Gastroesophageal sphincter (tissue), 4 donors: ENCODE results near the gene ZNF197. TPM values are rescaled to one million over a fixed set of nuclear protein-coding genes. Genes with fewer than 3 reads are reported as not detected.

Experiments used
- total RNA-seq, 4 donors: library from RNA; depleted of rRNA; stranded (reverse); fragments of >200 nt; gene quantifications; one replicate each; pipeline ENCODE4 v1.1.0, GENCODE V29; 2016

The ZNF197 gene
- total RNA-seq, 4 donors from 2014 or later = 17.5 to 37.8 (median 22.9) TPM

Other genes starting within 250 kb of the ZNF197 start
- gene ZNF445, start 147.4 kb upstream of the ZNF197 start, total RNA-seq = 10 to 100 TPM in 3 of 4 donors, 1 to 10 TPM in 1; 8.9 to 15.2 (median 12.6) TPM
- 1 to 10 TPM; 3.5 to 6.1 (median 5.0) TPM for gene ZKSCAN7, start 69.8 kb upstream of the ZNF197 start, total RNA-seq
- 1 to 10 TPM in 3 of 4 donors, under 1 TPM in 1; 0.82 to 5.0 (median 3.5) TPM for gene ZNF660, start 40.1 kb upstream of the ZNF197 start, total RNA-seq
- 10 to 100 TPM in 3 of 4 donors, 1 to 10 TPM in 1; 9.1 to 27.6 (median 13.1) TPM for gene ZNF35, start 23.7 kb downstream of the ZNF197 start, total RNA-seq
- 1 to 10 TPM; 5.0 to 10.0 (median 5.5) TPM for gene ZNF502, start 87.6 kb downstream of the ZNF197 start, total RNA-seq
- gene ZNF501, start 104.6 kb downstream of the ZNF197 start, total RNA-seq = 10 to 100 TPM in 1 of 4 donors, 1 to 10 TPM in 3; 7.0 to 16.3 (median 9.0) TPM
- 10 to 100 TPM; 27.7 to 41.5 (median 36.5) TPM for gene KIAA1143, start 136.6 kb downstream of the ZNF197 start, total RNA-seq
- 1 to 10 TPM in 1 of 4 donors, under 1 TPM in 3; 0.13 to 2.4 (median 0.51) TPM for gene KIF15, start 136.8 kb downstream of the ZNF197 start, total RNA-seq
- gene TMEM42, start 236.9 kb downstream of the ZNF197 start, total RNA-seq = 10 to 100 TPM in 2 of 4 donors, 1 to 10 TPM in 2; 7.0 to 14.9 (median 9.0) TPM
- gene TGM4, start 249.6 kb downstream of the ZNF197 start, total RNA-seq = not detected